ENCODE data around the gene LLGL1. TPM values are rescaled to one million over a fixed set of nuclear protein-coding genes. Genes with fewer than 3 reads are reported as not detected.

The LLGL1 gene
- total and polyA plus RNA-seq, 10 of the 15 experiments (the other 5 are each of a cell fraction or from before 2014, with no cell fraction given): 0.02 to 9.2 (median 2.5) TPM

GRCh38 chr17:18235743-18236256 is 10.4 kb downstream of the LLGL1 start:
- in situ Hi-C loops (cut with MboI): no loop called here
- H3K36me3 ChIP-seq (ENCODE audit: control insufficient read depth in 2 of 2, insufficient read depth in 2 of 2, low read length in 1 of 2): no peaks in the 10 kb centered on the region
- H4K20me1 ChIP-seq (ENCODE audit: control insufficient read depth, insufficient read depth): no peaks in the 10 kb centered on the region
- no peak overlapping the region for H3K9ac ChIP-seq (ENCODE audit: control insufficient read depth, insufficient read depth, low read length)
- TF ChIP-seq BACH1 (IDR thresholded peaks at IDR 0.05; ENCODE audit: borderline replicate concordance): no peak
- TF ChIP-seq KAT2A (conservative IDR thresholded peaks at IDR 0.05; ENCODE audit: control insufficient read depth, low read depth, low read length): no peak
- no peak for TF ChIP-seq HDAC2 (IDR thresholded peaks at IDR 0.05)
- TF ChIP-seq RFX5 (IDR thresholded peaks at IDR 0.05; ENCODE audit: low read depth, low read length): no peak
- no peak for TF ChIP-seq GABPA (IDR thresholded peaks at IDR 0.05; ENCODE audit: low read depth)
- TF ChIP-seq E4F1 (IDR thresholded peaks at IDR 0.05; ENCODE audit: borderline replicate concordance, partially characterized antibody): no peak
- TF ChIP-seq SIX5 (IDR thresholded peaks at IDR 0.05; ENCODE audit: low read depth, low read length, severe bottlenecking): no peak
- H3K4me3 ChIP-seq: no peak overlapping the region
- H3K79me2 ChIP-seq (ENCODE audit: control insufficient read depth, insufficient read depth, low read length): no peaks in the 10 kb centered on the region
- WGBS (ENCODE audit: insufficient coverage, insufficient replicate concordance, low lambda C conversion rate, missing lambda C conversion rate): 43% methylated on average over 14 of the region's 14 CpGs
- BruUV-seq (replicated peaks): no TSS peak
- POLR2A ChIA-PET: no interaction called here
- DNase-seq (ENCODE audit: low read depth, low spot score) (no peak), ATAC-seq (no peak), FAIRE-seq (no peak)
- intact Hi-C loops (cut with micrococcal nuclease; ENCODE audit: unreplicated experiment): no loop called here
- H3K27me3 ChIP-seq (replicated peaks in 1 of 2; ENCODE audit: control insufficient read depth in 2 of 2, insufficient read depth in 2 of 2, low read length in 1 of 2): no peaks in the 10 kb centered on the region
- no peaks in the 10 kb centered on the region for H3K9me3 ChIP-seq (replicated peaks; ENCODE audit: control insufficient read depth, insufficient read depth, low read length)
- H3K4me2 ChIP-seq (ENCODE audit: control insufficient read depth, insufficient read depth): no peak overlapping the region
- no peak overlapping the region for H3K27ac ChIP-seq (ENCODE audit: control insufficient read depth, insufficient read depth)
- no peaks in the 10 kb centered on the region for H3K4me1 ChIP-seq (ENCODE audit: control insufficient read depth, insufficient read depth, low read length)
- RAD21 ChIA-PET (ENCODE audit: unreplicated experiment): no interaction called here
- CTCF ChIA-PET: interaction anchor here (0.7 kb wide), 1 partner anchor 14 kb away, joined by 3 read pairs; no protein-coding TSS in a partner anchor
- no peak overlapping the region for H2AFZ ChIP-seq (ENCODE audit: control insufficient read depth, low read depth, low read length)
- SMC1A ChIA-PET (ENCODE audit: uncharacterized antibody, unreplicated experiment): interaction anchor here (0.7 kb wide), 1 partner anchor 73 kb away, joined by 4 read pairs; no protein-coding TSS in a partner anchor

Measured in GM12878 (cell line).